ENCODE results near the gene TSPAN31.

TSPAN31 gene

DNA sequence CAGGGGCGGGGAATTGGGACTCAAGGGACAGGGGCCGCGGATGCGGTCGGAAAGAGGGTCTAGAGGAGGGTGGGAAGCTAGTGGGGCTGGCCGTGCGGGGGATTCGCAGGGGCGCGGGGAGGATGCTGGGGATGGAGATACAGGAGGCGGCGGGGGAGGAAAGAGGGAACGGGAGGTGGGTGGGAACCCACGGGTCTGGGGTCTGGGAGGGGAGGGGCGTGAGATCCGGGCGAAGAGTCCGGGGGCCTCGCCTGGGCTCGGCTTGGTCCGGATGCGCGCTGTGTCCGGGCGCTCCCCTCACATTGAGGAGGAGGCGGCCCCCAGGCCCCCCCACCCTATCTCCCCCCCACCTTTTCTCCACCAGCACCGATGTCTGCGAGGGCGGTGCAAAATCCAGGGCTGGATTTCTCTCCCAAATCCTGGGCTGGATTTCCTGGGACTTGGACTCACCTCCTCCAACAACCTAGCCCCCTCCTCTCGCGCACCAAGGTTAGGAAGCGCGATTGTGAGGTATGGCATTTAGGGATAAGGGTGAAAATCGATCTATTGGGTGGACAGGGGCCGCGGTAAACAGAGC, 6.1 kb upstream of the TSPAN31 start, which contains the start of gene AGAP2:
Gene AGAP2, minus strand, starts transcription at position 82 of the 577 bp plus-strand sequence. CDS start 496 bp downstream, outside the sequence.
- H3K27me3 Mint-ChIP-seq = no peaks in the 10 kb centered on the region
- H3K4me3 Mint-ChIP-seq = peak within 1 kb of the TSS; percentile 67
- H3K4me1 Mint-ChIP-seq = peaks cover 48% of the 10 kb centered on the region
- H3K36me3 Mint-ChIP-seq = peaks cover 1% of the 10 kb centered on the region
- peak within 1 kb of the TSS; percentile 87 for H3K27ac Mint-ChIP-seq
- no peaks in the 10 kb centered on the region for H3K9me3 Mint-ChIP-seq

DNA sequence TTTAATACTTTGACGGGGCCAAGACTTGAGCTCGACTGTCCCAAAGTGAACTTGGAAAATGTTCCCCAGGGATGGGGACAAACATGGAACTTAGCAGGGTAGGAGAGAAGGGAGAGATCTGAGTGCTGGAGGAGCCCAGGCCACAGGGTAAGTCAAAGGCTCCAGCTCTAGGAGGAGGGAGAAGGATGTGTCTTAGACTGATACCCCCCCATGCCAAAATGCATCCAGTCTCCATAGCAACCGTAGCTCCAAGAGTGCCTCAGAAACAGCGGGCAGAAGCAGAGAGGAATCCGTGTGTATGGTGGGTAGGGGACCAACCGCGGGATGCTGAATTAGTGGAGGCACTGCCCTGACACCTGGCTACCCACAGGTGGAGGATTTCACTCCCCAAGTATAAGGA, 5.5 kb upstream of the TSPAN31 start:
- Mint-ChIP-seq H3K36me3 (peaks cover 1% of the 10 kb centered on the region), H3K27ac (peak overlapping the region; percentile 87), H3K4me3 (peak overlapping the region; percentile 67), H3K27me3 (no peaks in the 10 kb centered on the region), H3K9me3 (no peaks in the 10 kb centered on the region), H3K4me1 (peaks cover 54% of the 10 kb centered on the region)

DNA sequence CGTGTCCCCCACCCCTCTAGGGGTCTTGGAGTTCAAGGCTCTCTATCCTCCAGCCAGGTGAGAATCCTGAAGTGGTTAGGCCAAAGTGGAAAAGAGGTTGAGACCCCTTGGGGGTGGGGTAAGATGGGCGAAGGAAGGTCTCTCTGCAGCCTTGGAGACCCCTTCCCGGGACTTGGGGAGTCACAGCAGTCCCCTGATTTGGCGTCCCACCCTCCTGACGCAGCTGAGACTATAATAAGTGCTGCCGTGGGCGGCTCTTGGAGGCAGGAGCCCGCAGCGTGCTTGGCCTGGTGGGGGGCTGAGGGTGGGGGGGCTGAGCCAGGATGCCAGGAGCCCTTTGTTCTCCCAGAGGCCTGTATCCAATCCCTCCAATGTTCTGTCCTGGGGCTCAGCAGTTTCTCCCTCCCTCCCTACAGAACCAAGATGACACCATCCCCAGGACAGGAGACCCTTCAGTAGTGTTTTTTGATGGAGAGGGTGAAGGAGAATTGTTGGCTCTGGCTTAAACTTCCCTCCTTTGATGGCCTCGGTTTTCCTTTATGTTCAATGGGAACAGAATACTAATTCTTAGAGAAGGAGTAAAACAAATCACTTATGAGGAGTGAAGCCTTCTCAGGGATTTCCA, 4.8 kb upstream of the TSPAN31 start:
- peaks cover 1% of the 10 kb centered on the region for H3K36me3 Mint-ChIP-seq
- H3K27ac Mint-ChIP-seq = peak overlapping the region; percentile 51
- H3K4me3 Mint-ChIP-seq = peak overlapping the region; percentile 54
- no peaks in the 10 kb centered on the region for H3K27me3 Mint-ChIP-seq
- H3K9me3 Mint-ChIP-seq = no peaks in the 10 kb centered on the region
- peaks cover 54% of the 10 kb centered on the region for H3K4me1 Mint-ChIP-seq

DNA sequence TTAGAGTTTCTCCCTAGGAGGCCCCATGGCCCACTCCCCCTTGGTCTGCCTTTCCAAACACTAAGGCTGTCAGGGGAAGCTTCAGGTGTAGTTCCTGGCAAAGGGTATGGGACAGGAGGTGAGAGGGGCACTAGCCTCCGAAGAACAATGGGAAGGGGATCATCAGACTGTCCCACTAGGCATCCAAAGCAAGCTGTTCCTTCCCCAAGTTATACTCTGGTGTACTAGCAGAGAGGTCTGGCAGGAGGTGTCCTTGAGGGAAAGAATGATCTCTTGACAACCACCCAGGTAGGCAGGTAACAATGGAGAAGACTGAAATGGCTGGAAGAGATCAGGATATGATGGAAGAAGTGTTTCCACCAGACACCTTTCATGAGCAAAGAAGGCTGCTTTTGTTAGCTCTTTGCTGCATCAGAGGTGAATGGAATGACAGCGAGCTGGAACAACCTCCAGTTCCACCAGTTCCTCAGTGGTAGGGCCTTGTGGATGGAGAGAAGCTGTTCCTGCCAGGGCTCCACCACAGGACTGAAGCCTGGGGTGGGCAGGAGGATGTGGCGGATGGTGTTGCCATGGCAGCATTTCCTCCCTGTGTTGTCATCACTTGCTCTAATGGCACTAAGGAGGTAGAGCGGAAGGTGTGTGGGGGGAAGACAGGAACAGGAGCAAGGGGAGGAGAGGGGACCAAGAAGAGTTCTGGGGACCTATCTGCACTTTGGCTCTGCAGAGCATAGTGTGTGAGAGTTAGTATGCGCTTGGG, 4.0 kb upstream of the TSPAN31 start:
- Mint-ChIP-seq H3K36me3 (peaks cover 1% of the 10 kb centered on the region), H3K4me1 (peaks cover 57% of the 10 kb centered on the region), H3K27me3 (no peaks in the 10 kb centered on the region), H3K27ac (peak overlapping the region; percentile 77), H3K9me3 (no peaks in the 10 kb centered on the region), H3K4me3 (peak overlapping the region; percentile 89)

DNA sequence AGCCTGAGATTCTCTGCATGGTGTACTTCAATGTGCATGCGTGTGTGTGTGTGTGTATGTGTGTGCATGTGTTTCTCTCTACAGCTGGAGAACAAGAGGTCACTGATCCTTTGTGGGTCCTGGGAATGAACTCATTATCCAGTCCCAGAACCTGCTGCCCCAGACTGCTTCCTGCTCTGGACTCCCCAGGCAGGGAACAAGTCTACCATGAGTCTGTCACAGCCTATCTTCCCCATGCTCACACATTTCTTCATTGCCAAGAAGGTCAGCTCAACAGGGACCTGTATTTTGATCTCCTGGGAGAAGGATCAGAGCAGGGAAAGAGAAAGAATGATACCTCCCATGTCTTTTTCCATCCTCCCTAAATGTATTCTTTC, 3.4 kb upstream of the TSPAN31 start:
- H3K9me3 Mint-ChIP-seq = no peaks in the 10 kb centered on the region
- H3K4me1 Mint-ChIP-seq = peaks cover 59% of the 10 kb centered on the region
- H3K4me3 Mint-ChIP-seq = peak overlapping the region; percentile 89
- H3K36me3 Mint-ChIP-seq = peaks cover under 1% of the 10 kb centered on the region
- no peaks in the 10 kb centered on the region for H3K27me3 Mint-ChIP-seq
- peak overlapping the region; percentile 77 for H3K27ac Mint-ChIP-seq

DNA sequence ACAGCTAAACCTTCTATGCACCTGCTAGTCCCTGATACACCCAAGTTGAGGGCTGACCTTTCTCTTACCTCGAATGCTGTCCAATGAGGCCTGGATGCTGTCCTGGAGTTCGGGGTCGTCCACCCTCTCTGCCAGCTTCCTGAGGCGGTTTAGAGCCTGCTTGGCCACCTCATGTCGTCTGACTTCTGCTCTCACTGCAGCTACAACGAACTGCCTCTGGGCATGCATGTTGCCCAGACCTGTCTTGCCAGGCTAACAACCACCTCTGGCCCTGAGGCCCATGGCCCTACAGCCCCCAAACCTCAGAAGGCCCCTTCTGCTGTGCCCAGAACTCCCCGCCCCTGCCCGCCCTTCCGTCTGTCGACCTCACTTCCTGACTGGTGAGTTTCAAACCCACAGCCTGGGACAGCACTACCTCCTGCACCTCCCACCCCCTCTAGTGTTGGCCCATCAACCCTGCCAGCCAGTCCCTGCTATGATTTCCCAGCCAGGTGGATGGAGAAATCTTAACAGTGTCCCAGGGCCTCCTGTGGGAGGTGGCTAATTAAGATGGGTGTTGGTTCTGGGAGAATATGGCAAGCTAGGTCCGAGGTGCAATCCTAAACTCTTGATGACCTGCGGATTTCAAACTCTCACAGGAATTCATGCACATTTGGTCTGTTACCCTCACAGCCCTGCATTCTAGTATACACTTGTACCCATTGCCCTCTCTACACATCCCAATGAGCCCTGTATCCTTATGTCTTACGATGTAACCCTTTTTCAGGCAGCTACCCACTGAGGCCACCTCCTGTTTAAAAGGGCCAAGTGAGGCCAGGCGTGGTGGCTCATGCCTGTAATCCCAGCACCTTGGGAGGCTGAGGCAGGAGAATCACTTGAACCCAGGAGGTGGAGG, 2.7 kb upstream of the TSPAN31 start:
- Mint-ChIP-seq H3K4me1 (peaks cover 57% of the 10 kb centered on the region), H3K27me3 (no peaks in the 10 kb centered on the region), H3K9me3 (no peaks in the 10 kb centered on the region), H3K4me3 (peak overlapping the region; percentile 89), H3K27ac (peak overlapping the region; percentile 77), H3K36me3 (peaks cover under 1% of the 10 kb centered on the region)

DNA sequence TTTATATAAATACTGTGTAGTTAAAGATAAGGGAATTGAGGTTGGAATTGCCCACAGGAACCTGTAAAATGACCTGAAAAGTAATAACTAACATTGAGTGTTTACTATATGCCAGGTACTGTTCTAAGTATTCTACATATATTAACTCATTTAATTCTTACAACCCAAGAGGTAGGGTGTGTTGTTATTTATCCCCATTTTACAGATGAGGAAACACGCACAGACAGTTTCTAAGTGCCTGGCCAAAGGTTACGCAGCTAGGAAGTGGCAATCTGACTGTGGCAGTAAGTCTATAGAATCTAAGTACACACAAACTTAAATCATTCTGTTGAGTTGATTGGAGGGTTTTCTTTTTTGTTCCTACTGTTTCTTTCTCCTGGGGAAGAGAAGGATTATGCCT, 1.1 kb upstream of the TSPAN31 start:
- Mint-ChIP-seq H3K36me3 (peaks cover 4% of the 10 kb centered on the region), H3K4me3 (peak overlapping the region; percentile 98), H3K4me1 (peaks cover 61% of the 10 kb centered on the region), H3K27me3 (no peaks in the 10 kb centered on the region), H3K27ac (peak overlapping the region; percentile 96), H3K9me3 (no peaks in the 10 kb centered on the region)

DNA sequence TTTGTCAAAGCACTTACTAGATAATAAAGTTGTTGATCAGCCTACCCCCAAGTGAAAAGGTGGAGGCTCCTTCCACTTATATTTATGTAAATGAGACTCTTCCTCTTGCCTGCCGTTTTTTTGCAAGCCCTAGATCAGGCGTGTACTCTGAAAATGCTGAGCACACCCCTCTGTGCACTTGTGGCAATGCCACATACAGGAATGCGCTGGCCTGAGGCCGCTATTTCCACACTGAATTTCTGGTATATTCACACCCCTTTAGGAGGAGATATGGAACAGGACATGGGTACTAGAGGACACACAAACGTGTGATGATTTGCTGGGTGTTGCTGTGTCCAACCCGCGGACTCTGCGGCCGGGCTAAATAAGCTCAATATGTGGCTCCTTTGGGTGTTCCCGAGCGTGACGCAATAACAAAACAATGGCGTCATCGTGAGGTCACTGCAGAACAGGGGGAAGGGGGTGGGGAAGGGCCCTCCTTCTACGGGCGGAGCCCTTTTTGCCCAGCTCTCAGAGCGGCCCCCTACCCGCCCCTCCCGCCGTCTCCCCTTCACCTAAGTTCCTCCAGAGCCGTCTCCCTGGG, 554 bp upstream of the TSPAN31 start:
- Mint-ChIP-seq H3K27ac (peak overlapping the region; percentile 96), H3K4me1 (peaks cover 56% of the 10 kb centered on the region), H3K36me3 (peaks cover 4% of the 10 kb centered on the region), H3K4me3 (peak overlapping the region; percentile 98), H3K27me3 (no peaks in the 10 kb centered on the region), H3K9me3 (no peaks in the 10 kb centered on the region)

DNA sequence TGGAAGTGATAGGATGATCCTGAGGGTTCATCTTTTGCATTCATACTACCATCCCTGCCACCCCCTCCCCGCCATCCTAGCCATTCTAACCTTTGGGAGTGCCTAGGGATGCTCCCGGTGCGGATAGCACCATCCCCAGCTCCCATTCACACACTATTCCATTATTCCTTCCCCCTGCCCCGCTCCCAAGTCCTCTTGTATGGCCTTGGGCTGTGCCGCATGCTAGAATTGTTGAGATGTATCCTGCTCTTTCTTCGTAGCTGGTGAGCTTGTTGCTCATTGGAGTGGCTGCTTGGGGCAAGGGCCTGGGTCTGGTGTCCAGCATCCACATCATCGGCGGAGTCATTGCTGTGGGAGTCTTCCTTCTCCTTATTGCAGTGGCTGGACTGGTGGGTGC, 644 bp downstream of the TSPAN31 start:
- Mint-ChIP-seq H3K4me1 (peaks cover 50% of the 10 kb centered on the region), H3K4me3 (peak overlapping the region; percentile 98), H3K27me3 (no peaks in the 10 kb centered on the region), H3K27ac (peak overlapping the region; percentile 96), H3K9me3 (no peaks in the 10 kb centered on the region), H3K36me3 (peaks cover 7% of the 10 kb centered on the region)

DNA sequence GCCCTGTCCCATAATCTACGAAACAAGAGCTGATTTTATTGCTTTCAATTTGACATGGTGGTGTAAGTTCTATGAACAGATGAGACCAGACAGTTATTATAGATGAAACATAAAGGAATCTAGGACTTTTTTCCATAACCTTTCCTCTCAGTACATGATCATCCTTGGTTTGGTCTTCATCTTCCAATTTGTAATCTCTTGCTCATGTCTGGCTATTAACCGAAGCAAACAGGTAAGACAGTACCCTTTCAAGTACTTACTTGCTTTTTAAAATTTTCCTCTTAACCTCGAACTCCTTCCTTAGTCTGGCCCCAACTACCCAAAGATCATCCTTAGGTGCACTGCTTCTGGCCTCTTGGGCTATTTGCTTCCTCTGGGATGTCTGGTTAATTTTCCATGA, 1.2 kb downstream of the TSPAN31 start:
- no peaks in the 10 kb centered on the region for H3K27me3 Mint-ChIP-seq
- peak overlapping the region; percentile 96 for H3K27ac Mint-ChIP-seq
- H3K4me1 Mint-ChIP-seq = peaks cover 50% of the 10 kb centered on the region
- H3K9me3 Mint-ChIP-seq = no peaks in the 10 kb centered on the region
- H3K36me3 Mint-ChIP-seq = peaks cover 10% of the 10 kb centered on the region
- H3K4me3 Mint-ChIP-seq = peak overlapping the region; percentile 98

DNA sequence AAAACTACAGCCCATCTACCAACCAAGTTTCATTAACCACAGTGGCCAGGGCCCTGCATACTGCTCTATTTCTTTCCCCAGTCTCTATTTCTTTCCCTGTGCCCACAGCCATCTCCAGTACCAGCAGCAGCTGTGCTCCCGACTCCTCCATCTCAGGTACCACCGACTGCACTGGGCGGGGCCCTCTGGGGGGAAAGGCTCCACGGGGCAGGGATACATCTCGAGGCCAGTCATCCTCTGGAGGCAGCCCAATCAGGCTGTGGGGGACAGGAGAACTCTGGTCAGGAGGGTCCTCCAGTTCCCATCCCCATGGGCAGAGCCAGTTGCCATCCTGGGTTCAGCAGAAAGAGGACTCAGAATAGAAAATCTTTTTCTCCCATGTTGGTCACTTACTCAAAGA, 4.2 kb downstream of the TSPAN31 start:
- Mint-ChIP-seq H3K4me3 (no peak overlapping the region), H3K9me3 (no peaks in the 10 kb centered on the region), H3K27ac (peak overlapping the region; percentile 52), H3K36me3 (peaks cover 18% of the 10 kb centered on the region), H3K27me3 (no peaks in the 10 kb centered on the region), H3K4me1 (peaks cover 64% of the 10 kb centered on the region)

DNA sequence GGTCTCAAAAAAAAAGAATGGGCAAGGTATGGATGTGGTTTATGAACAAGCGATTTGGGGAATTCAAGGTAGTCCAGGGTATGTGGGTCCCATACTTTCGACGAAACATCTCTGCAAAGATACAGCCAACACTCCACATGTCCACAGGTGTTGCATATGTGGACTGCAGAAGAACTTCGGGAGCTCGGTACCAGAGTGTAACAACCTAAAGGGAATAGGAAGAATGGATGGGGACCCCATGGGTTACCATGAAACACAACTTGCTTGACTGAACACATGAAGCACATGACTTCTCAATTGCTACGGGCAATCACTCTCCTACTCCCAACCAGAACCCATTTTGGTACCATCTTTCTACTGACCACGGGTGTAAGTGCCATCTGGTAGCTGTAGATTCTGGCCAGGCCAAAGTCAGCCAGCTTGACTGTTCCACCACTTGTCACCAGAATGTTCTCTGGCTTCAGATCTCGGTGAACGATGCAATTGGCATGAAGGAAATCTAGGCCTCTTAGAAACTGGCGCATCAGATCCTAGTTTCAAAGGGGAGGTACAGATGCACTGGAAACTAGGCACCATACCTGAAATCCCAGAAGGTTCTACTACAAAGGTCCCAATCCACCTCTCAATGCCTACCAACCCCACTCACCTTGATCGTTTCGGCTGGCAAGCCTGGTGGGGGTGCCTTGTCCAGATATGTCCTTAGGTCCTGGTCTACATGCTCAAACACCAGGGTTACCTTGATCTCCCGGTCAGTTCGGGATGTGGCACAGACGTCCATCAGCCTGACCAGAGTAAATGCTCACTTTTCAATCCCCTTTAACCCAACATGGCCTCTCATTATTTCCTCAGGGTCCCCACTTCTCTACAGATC, 6.0 kb downstream of the TSPAN31 start:
- no peaks in the 10 kb centered on the region for H3K9me3 Mint-ChIP-seq
- peaks cover 18% of the 10 kb centered on the region for H3K36me3 Mint-ChIP-seq
- peak overlapping the region; percentile 94 for H3K27ac Mint-ChIP-seq
- H3K4me1 Mint-ChIP-seq = peaks cover 57% of the 10 kb centered on the region
- H3K27me3 Mint-ChIP-seq = no peaks in the 10 kb centered on the region
- H3K4me3 Mint-ChIP-seq = peak overlapping the region; percentile 95

DNA sequence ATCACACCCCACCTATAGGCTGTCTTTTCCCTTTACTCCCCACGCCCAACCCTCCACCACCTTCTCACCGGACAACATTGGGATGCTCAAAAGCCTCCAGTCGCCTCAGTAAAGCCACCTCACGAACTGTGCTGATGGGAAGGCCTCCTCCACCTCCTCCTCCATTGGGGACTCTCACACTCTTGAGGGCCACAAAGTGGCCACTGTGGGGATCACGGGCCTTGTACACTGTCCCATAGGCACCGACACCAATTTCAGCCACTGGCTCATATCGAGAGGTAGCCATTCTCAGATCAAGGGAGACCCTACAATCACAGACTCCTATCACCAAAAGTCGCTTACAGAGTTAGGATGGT, 6.6 kb downstream of the TSPAN31 start:
- Mint-ChIP-seq H3K27ac (peak overlapping the region; percentile 94), H3K9me3 (no peaks in the 10 kb centered on the region), H3K27me3 (no peaks in the 10 kb centered on the region), H3K36me3 (peaks cover 18% of the 10 kb centered on the region), H3K4me1 (peaks cover 56% of the 10 kb centered on the region), H3K4me3 (peak overlapping the region; percentile 95)
